ENCODE results near the gene ELP5. TPM values are rescaled to one million over a fixed set of nuclear protein-coding genes. Genes with fewer than 3 reads are reported as not detected.

The ELP5 gene
- total RNA-seq, 1 donor, result 21.7 TPM

GRCh38 chr17:7216242-7217112 is 35.5 kb upstream of the ELP5 start:
- Histone ChIP-seq H3K79me2 (ENCODE audit: insufficient read depth, low read length) (peaks cover 66% of the 10 kb centered on the region), H3K4me2 (ENCODE audit: insufficient read depth, low read length) (peak overlapping the region; percentile 83), H3K4me1 (ENCODE audit: insufficient read depth, low read length) (peaks cover 55% of the 10 kb centered on the region), H2AFZ (ENCODE audit: low read length) (no peak overlapping the region), H3K27me3 (ENCODE audit: insufficient read depth, low read length) (no peaks in the 10 kb centered on the region), H4K20me1 (ENCODE audit: insufficient read depth, low read length) (peaks cover 55% of the 10 kb centered on the region), H3K27ac (ENCODE audit: low read depth, low read length) (peak overlapping the region; percentile 48), H3K36me3 (ENCODE audit: insufficient read depth, low read length) (peaks cover 9% of the 10 kb centered on the region), H3K4me3 (ENCODE audit: insufficient read depth, low read length) (peak overlapping the region; percentile 81), H3K9me3 (ENCODE audit: low read depth, low read length) (no peaks in the 10 kb centered on the region)
- DNase-seq (ENCODE audit: insufficient read length, low spot score, missing footprints), result no peak
- TF ChIP-seq, protein P1, sequence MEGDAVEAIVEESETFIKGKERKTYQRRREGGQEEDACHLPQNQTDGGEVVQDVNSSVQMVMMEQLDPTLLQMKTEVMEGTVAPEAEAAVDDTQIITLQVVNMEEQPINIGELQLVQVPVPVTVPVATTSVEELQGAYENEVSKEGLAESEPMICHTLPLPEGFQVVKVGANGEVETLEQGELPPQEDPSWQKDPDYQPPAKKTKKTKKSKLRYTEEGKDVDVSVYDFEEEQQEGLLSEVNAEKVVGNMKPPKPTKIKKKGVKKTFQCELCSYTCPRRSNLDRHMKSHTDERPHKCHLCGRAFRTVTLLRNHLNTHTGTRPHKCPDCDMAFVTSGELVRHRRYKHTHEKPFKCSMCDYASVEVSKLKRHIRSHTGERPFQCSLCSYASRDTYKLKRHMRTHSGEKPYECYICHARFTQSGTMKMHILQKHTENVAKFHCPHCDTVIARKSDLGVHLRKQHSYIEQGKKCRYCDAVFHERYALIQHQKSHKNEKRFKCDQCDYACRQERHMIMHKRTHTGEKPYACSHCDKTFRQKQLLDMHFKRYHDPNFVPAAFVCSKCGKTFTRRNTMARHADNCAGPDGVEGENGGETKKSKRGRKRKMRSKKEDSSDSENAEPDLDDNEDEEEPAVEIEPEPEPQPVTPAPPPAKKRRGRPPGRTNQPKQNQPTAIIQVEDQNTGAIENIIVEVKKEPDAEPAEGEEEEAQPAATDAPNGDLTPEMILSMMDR (IDR thresholded peaks at IDR 0.05; ENCODE audit: extremely low read depth, low read depth, low read length), result no peak

DNA sequence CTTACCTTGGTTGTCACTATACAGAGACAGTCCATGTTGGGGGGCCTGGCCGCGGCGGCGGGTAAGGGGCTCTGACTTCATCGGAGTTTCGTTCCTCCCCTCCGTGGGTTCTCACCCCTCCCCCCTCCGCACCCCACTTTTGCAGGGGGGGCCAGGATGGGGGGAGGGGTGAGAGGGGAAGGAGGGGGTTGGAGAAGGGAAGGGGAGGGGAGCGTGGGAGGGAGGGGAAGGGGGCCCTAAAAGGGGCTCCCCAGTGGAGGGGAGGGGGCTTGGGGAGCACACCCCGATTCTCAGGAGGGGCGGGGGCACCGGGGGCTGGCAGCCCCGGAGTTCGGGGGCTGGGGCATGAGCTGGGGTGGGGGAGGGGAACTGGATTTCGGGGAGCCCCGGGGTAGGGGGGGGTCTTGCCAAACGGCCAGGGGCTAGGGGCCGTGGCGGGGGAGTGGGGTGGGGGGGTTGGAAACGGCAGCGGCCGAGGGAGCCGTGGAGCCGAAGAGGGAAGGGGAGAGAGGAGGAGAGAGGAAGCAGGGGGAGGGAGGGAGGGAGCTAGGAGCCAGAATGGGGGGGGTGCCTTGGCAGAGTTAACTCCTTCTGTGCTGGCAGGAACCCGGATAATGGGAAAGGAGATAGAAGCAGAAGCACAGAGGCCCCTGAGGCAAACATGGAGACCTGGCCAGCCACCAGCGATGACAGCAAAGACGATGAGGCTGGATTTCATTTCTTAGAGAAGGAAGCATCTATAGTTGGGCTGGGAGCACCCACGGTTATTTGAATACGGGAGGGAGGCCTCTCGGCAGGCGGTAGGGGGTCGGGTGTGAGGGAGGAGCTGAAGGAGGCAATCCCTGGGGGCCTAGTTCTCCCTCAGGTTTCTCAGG is 34.7 kb upstream of the ELP5 start:
- peak overlapping the region; percentile 88 for H2AFZ ChIP-seq (ENCODE audit: low read length)
- DNase-seq (ENCODE audit: insufficient read length, low spot score, missing footprints), result peak; percentile 98
- TF ChIP-seq, protein P1 (IDR thresholded peaks at IDR 0.05; ENCODE audit: extremely low read depth, low read depth, low read length), result no peak
- no peaks in the 10 kb centered on the region for H3K9me3 ChIP-seq (ENCODE audit: low read depth, low read length)
- H3K4me3 ChIP-seq (ENCODE audit: insufficient read depth, low read length), result peak overlapping the region; percentile 81
- peaks cover 67% of the 10 kb centered on the region for H3K79me2 ChIP-seq (ENCODE audit: insufficient read depth, low read length)
- H3K4me2 ChIP-seq (ENCODE audit: insufficient read depth, low read length), result peak overlapping the region; percentile 87
- H3K27ac ChIP-seq (ENCODE audit: low read depth, low read length), result peak overlapping the region; percentile 51
- peaks cover 58% of the 10 kb centered on the region for H4K20me1 ChIP-seq (ENCODE audit: insufficient read depth, low read length)
- H3K36me3 ChIP-seq (ENCODE audit: insufficient read depth, low read length), result peaks cover 18% of the 10 kb centered on the region
- no peaks in the 10 kb centered on the region for H3K27me3 ChIP-seq (ENCODE audit: insufficient read depth, low read length)
- H3K4me1 ChIP-seq (ENCODE audit: insufficient read depth, low read length), result peaks cover 59% of the 10 kb centered on the region

DNA sequence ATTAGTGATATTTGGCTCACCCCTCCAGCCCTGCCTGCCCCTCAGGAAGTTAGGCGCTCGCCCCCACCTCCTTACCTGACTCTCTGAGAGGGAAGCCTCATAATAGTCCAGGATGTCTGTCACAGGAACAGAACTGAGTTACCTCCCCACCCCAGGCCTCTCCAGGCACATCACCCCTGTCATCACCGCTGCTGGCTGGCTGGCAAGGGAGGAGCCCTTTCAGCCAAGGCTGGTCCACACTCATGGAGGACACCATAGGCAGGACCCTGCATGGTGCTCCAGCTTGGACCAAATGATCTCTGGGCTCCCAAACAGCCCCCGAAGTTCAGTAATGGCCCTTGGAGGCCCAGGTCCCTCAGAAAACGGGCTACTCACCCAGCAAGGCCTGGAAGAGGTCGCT is 33.8 kb upstream of the ELP5 start:
- Histone ChIP-seq H3K9me3 (ENCODE audit: low read depth, low read length) (no peaks in the 10 kb centered on the region), H3K27ac (ENCODE audit: low read depth, low read length) (peak overlapping the region; percentile 51), H3K36me3 (ENCODE audit: insufficient read depth, low read length) (peaks cover 26% of the 10 kb centered on the region), H2AFZ (ENCODE audit: low read length) (peak overlapping the region; percentile 88), H3K4me1 (ENCODE audit: insufficient read depth, low read length) (peaks cover 59% of the 10 kb centered on the region), H3K27me3 (ENCODE audit: insufficient read depth, low read length) (no peaks in the 10 kb centered on the region), H4K20me1 (ENCODE audit: insufficient read depth, low read length) (peaks cover 61% of the 10 kb centered on the region), H3K4me3 (ENCODE audit: insufficient read depth, low read length) (peak overlapping the region; percentile 71), H3K4me2 (ENCODE audit: insufficient read depth, low read length) (peak overlapping the region; percentile 87), H3K79me2 (ENCODE audit: insufficient read depth, low read length) (peaks cover 64% of the 10 kb centered on the region)
- no peak for DNase-seq (ENCODE audit: insufficient read length, low spot score, missing footprints)
- TF ChIP-seq, protein P1 (IDR thresholded peaks at IDR 0.05; ENCODE audit: extremely low read depth, low read depth, low read length), result no peak

Data from osteoblast (primary cell).